NK-92 (cell line): ENCODE data around the gene OBP2B.

Experiments
- DNase-seq: peaks from one replicate; lab custom pipeline; 2025; ENCODE audit not compliant: unreplicated experiment; lab: John Stamatoyannopoulos, UW

The OBP2B gene

DNA sequence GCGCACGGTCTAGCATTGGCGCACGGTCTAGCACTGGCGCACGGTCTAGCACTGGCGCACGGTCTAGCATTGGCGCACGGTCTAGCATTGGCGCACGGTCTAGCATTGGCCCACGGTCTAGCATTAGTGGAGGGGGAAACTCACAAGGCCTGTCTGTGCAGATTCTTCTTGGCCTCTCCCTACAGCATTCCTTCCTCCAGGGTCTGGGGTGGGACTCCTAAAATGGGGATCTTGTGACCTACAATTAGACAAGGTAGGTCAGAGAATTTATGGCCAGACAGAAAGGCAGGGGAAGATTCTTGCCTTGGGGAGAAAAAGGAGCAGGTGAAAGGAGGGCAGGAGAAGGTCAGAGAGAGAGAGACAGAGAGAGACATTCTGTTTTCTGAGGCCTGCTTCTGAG lies 39.9 kb downstream of the OBP2B start:
- DNase-seq: no peak

DNA sequence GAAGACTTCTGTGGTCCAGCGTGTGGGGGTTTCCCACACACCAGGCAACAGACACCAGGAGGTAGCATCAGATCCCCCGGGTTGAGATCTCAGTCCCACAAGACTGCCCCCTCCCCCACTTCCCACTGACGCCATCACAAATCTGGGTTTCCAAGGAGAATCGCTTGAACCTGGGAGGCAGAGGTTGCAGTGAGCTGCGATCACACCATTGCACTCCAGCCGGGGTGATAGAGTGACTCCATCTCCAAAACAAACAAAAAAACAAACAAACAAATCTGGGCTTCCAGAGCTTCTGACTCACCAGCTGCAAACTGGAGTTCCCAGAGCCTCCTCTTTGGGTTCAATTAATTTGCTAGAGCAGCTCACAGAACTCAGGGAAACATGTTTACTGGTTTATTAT lies 40.6 kb downstream of the OBP2B start:
- DNase-seq: no peak

DNA sequence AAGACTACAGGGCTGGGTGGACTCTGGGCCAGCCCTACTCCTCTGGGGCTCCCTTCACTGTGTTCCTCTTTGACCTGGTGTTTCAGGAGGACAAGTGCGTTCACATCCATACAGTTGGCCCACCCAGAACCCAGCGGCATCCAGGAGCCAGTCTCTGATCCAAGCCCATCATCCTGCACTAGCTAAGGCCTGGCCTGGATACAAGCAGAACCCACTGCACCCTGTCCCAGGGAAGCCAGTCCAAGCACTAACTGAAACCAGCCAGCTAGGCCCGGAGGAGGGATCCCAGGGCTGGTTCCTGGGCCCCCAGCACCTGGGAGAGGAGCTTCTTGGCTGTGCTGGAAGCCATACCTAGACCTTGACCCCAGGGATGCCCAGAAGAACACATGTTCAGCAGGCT lies 41.3 kb downstream of the OBP2B start:
- no peak for DNase-seq

DNA sequence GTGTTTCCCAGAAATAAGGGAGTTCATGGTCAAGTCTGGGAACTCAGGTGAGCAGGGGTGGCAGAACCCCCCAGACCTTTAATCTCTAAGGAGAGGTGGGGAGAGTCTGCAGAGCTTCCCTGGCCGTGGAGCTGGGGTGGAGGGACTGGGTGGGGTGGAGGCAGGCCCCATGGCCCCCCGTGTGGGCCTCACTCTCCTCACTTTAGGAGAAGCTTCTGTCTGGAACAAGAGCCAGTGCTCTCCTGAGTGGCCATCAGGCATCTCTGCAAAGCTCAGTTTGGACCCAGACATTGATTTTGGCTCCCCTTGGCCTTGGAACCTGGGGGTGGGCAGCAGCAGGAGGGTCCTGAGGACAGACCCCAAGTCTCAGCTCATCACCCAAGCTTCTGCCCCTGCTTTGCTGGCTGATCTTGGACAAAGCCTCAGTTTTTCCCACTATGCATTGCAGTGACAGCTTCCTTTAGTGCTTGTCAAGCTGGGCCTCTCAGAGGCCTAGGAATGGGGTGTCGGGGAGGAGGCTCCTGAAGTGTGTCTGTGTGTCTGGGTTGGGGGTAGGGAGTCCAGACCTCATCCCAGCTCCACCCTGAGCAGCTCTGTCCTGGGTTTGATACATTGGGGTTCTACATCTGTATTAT lies 41.8 kb downstream of the OBP2B start:
- no peak for DNase-seq

DNA sequence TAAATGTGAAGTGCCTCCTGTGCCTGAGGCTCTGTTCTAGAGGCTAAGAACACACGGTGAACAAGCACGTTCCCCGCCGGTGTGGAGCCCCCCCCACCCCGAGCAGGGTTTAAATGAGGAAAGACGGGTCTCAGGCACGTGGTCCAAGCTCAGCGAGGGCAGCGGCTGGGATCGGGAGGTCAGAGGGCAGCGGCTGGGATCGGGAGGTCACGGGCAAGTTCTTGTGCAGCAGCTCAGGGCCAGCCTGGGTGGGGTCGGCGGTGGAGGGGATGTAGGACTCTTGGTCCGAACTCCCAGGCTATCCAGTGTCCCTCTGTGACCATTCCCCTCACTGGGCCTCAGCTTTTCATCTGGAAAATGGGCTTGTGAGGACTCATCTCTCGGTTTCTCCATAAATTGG lies 42.7 kb downstream of the OBP2B start:
- DNase-seq: no peak

DNA sequence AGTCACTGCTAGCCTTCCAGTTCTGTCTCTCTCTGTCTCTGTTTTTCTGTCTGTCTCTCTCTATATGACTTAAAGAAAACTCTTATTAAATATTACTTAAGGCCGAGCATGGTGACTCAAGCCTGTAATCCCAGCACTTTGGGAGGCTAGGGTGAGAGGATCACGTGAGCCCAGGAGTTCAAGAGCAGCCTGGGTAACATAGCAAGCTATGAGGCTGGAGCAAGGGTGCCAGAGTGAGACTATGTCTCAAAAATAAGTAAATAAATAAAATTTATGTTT lies 43.7 kb downstream of the OBP2B start:
- no peak for DNase-seq

DNA sequence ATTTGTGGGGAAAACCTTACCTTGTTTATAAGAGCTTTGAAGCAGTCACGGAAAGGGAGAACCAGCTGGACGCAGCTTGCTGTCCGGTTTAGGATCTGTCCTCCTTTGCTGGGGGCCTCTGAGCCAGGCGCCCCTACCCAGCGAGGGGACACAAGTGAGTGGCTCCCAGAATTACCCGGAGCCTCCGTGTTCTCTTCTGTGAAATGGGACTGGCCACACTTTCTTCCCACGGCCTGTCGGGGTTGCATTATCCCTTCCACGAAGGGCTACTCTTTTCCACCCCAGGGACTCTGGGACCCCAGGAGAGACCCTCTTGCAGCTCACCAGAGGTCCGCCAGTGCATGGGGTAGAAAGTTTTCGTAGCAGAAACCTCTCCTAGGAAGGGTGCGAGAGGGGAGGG lies 44.9 kb downstream of the OBP2B start:
- DNase-seq: no peak

DNA sequence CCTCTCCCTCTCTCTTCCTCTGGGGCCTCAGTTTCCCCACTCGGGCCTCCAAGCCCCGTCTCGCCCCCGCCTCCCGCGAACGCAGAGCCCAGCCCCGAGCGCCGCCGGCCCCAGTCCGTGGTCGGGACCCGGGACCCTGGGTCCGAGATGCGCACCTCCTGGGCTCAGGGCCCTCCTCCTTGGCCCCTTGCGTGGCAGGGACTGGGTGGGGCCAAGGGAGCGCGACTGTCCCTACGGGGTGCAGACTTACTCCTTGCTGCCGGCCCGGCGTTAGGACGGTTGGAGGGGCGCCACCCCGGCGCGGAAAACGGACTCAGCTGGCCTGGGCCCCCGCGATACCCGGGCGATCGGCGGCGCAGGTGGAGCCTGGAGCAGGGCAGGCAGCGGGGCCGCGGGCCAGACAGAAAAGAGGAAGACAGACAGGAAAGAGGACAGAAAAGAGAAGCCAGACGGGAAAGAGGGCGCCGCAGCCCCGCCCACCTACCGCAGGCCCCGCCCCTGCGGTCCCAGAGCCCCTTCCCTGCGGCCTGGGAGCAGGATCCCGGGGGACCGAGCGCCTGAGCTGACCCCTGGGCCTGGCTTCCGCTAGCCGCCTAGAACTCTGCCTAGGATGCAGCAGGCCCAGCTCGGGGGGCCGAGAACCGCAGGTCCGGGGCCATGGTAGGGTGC lies 45.4 kb downstream of the OBP2B start, which contains the start of gene GBGT1:
TSS of gene GBGT1 (minus strand) at position 411 of the 669 bp plus-strand sequence. CDS start 1,502 bp downstream, outside the sequence.
- no peak for DNase-seq

DNA sequence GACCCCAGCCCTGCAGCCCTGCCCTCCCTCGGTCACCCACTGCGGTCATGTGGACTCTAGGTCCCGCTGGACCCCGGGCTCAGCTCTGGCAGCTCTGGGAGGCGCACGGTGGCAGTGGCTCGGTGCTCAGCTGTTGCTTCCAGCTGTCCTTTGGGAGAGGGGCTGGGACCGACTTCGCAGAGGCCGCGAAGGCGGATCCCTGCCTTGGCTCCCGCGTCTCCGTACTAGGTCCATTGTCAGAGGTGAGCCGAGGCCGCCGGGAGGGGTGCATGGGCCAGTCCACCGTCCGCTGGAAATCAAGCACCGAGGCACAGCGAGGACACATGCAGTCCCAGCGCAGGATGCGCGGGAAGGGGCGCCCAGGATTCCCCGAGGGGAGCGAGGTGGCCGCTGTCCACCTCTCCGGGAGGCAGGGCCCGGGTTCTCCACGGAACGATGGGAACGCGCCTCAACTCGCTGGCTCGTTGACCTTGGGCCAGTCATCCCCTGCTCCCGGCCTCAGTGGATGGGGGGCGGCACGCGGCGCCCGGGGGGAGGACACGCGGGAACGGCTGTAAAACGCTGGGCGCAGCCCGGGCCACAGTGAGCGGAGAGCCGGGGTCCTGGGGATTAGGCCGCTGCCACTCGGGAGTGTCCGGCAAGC lies 46.1 kb downstream of the OBP2B start:
- DNase-seq: no peak

DNA sequence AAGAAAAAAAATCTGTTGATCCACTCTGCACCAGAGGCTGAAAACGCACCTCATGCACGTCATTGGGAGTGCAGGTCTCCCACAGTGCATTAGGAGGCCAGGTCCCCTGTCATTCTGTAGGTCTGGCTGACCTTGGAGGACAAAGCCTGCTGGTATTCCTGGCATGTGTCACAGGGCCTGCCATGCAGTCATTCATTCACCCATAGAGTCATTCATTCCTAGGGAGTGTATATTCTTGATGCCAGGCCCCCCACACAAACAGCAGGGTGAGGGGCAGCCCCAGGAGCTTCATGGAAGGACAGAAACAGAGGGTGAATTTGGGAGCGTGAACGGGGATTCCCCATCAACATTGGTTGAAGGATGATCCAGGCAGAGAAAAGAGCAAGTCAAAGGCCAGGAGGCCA lies 47.5 kb downstream of the OBP2B start:
- no peak for DNase-seq

DNA sequence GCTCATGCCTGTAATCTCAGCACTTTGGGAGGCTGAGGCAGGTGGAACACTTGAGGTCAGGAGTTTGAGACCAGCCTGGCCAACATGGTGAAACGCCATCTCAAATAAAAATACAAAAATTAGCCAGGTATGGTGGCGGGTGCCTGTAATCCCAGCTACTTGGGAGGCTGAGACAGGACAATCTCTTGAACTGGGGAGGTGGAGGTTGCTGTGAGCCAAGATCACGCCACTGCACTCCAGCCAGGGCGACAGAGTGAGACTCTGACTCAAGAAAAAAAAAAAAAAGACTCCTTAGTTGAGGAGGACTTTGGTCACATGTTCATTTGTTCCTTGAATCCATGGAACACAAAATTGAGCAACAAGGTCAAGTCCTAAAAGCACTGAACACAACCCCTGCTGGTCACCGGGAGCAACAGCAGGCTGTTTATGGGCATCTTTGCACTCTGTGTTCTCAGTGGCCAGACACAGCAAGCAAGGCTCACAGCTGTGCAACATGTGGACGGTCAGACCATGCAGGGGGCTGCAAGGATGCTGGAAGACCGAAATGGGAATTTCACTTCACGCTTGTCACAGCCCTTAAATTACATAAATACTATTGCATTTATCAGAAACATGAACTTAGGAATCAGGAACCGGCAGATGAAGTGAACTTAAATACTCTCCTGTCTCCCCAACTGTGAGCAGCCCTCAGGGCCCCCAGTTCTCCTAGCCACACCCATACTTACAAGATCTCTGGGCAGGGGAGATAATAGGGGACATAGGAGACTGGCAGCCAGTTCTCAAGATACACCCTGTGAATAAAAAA lies 48.1 kb downstream of the OBP2B start:
- DNase-seq: no peak

DNA sequence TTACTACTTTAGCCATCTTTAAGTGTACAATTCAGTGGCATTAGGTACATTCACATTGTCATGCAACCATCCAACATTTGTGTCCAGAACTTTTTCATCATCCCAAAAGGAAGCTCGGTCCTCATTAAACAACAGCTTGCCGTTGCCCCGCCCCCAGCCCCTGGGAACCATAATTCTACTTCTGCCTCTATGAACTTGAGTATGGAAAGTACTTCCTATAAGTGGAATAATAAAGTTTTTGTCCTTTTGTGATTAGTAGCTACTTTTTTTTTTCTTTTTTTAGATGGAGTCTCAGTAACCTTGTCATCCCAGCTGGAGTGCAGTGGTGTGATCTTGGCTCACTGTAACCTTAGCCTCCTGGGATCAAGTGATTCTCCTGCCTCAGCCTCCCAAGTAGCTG lies 50.4 kb downstream of the OBP2B start:
- no peak for DNase-seq
